SIG-M5 (cell line): ENCODE data around the gene MRPL39.
"Not testable (repeated sequence)": the region's sequence is repeated elsewhere in the genome, so short reads cannot be mapped to it uniquely, and the experiment has no call there.

Experiments
- DNase-seq: peaks from one replicate; lab custom pipeline; 2025; lab: John Stamatoyannopoulos, UW

Gene MRPL39

GRCh38 chr21:25607151-25608043, at the start of gene MRPL39:
TSS of gene MRPL39 (minus strand) at chr21:25607481. CDS start at chr21:25607475, 6 bp downstream.
- DNase-seq = peak; percentile 40

GRCh38 chr21:25656412-25656811, 49.1 kb upstream of the MRPL39 start:
- DNase-seq = no peak

GRCh38 chr21:25649146-25649545, 41.9 kb upstream of the MRPL39 start:
- DNase-seq = no peak

GRCh38 chr21:25647647-25648046, 40.4 kb upstream of the MRPL39 start:
- peak; percentile 17 for DNase-seq

- no peak for DNase-seq
Measured at GRCh38 chr21:25646474-25646873, 39.2 kb upstream of the MRPL39 start.

- DNase-seq = no peak
Measured at GRCh38 chr21:25643486-25643885, 36.2 kb upstream of the MRPL39 start.

- no peak for DNase-seq
Measured at GRCh38 chr21:25640943-25641292, 33.6 kb upstream of the MRPL39 start.

GRCh38 chr21:25640202-25640942, 33.1 kb upstream of the MRPL39 start:
- DNase-seq = no peak

- DNase-seq = no peak
Measured at GRCh38 chr21:25639551-25640201, 32.4 kb upstream of the MRPL39 start.

GRCh38 chr21:25638660-25639550, 31.6 kb upstream of the MRPL39 start, which contains the start of gene JAM2:
TSS of gene JAM2 (plus strand) at chr21:25639258. CDS start at chr21:25639822, 564 bp downstream.
- no peak for DNase-seq

- no peak for DNase-seq
Measured at GRCh38 chr21:25637851-25638659, 30.8 kb upstream of the MRPL39 start.

GRCh38 chr21:25636727-25637126, 29.4 kb upstream of the MRPL39 start:
- no peak for DNase-seq

- no peak for DNase-seq
Measured at GRCh38 chr21:25635310-25635709, 28.0 kb upstream of the MRPL39 start.

GRCh38 chr21:25632296-25632695, 25.0 kb upstream of the MRPL39 start:
- DNase-seq = no peak

GRCh38 chr21:25626757-25627156, 19.5 kb upstream of the MRPL39 start:
- DNase-seq = no peak

GRCh38 chr21:25625776-25626555, 18.7 kb upstream of the MRPL39 start:
- DNase-seq = not testable (repeated sequence)

GRCh38 chr21:25625036-25625435, 17.8 kb upstream of the MRPL39 start:
- DNase-seq = no peak

GRCh38 chr21:25624511-25624910, 17.2 kb upstream of the MRPL39 start:
- DNase-seq = no peak

- DNase-seq = no peak
Measured at GRCh38 chr21:25619198-25619597, 11.9 kb upstream of the MRPL39 start.

- no peak for DNase-seq
Measured at GRCh38 chr21:25615880-25616279, 8.6 kb upstream of the MRPL39 start.
